H1 (cell line): Measurements from ENCODE around the gene RNFT2. TPM values are rescaled to one million over a fixed set of nuclear protein-coding genes. Genes with fewer than 3 reads are reported as not detected.

Experiments used
- CTCF ChIA-PET: fragments of 300-600 bp; sonication (Branson Sonifier 250); formaldehyde crosslinking; loops from one replicate; lab custom pipeline; 2021; ENCODE audit not compliant: partially characterized antibody; lab: Charles Lee
- POLR2A ChIA-PET: fragments of 300-600 bp; sonication (Branson Sonifier 250); formaldehyde crosslinking; loops from one replicate; lab custom pipeline; 2021; ENCODE audit warnings: inconsistent platforms; ENCODE audit not compliant: partially characterized antibody; lab: Charles Lee
- DNase-seq, 2 experiments: peaks; one replicate each; pipeline versions ENCODE4 v3.0.0 to v3.0.0-alpha.2; 2010 to 2022; ENCODE audit warnings: low spot score in 2 of 2, low read depth in 1 of 2, mixed read lengths in 1 of 2
- FAIRE-seq: peaks from 2 replicates; lab custom pipeline; 2011; peaks lifted over from hg19 to GRCh38; lab: Jason Lieb, UNC
- H2AFZ ChIP-seq: 2 replicates; pipeline ENCODE4 v1.8.1; 2012; ENCODE audit warnings: low read length, inconsistent platforms
- H2AK5ac ChIP-seq: 2 replicates; pipeline ENCODE4 v1.6.1; 2013; ENCODE audit warnings: low read depth, low read length
- H2BK120ac ChIP-seq: replicated peaks from 2 replicates; pipeline ENCODE3; 2013; ENCODE audit warnings: low read depth, low read length, inconsistent platforms
- H2BK12ac ChIP-seq: 2 replicates; pipeline ENCODE4 v1.6.1; 2013; ENCODE audit warnings: low read depth, low read length
- H2BK15ac ChIP-seq: 2 replicates; pipeline ENCODE4 v1.6.1; 2013; ENCODE audit warnings: low read length
- H2BK20ac ChIP-seq: 2 replicates; pipeline ENCODE4 v1.6.1; 2013; ENCODE audit warnings: low read length
- H2BK5ac ChIP-seq: 2 replicates; pipeline ENCODE4 v1.6.1; 2013; ENCODE audit warnings: low read depth, low read length
- H3K14ac ChIP-seq: 2 replicates; pipeline ENCODE4 v1.6.1; 2013; ENCODE audit warnings: inconsistent platforms; ENCODE audit not compliant: insufficient read length
- H3K18ac ChIP-seq: 2 replicates; pipeline ENCODE4 v1.6.1; 2013; ENCODE audit warnings: low read length; ENCODE audit errors: extremely low read depth
- H3K23ac ChIP-seq: 2 replicates; pipeline ENCODE4 v1.6.1; 2013; ENCODE audit warnings: inconsistent platforms; ENCODE audit not compliant: insufficient read length
- H3K23me2 ChIP-seq: 2 replicates; pipeline ENCODE4 v1.6.1; 2013; ENCODE audit warnings: low read depth, low read length
- H3K27ac ChIP-seq: 2 replicates; pipeline ENCODE4 v1.6.1; 2011; ENCODE audit warnings: low read depth, low read length, inconsistent platforms
- H3K27me3 ChIP-seq, 4 experiments: replicated peaks in 1 of 4; 1 replicate in 1 of 4; 2 replicates in 3 of 4; pipeline versions ENCODE4 v1.6.1 to v1.8.1; 2011 to 2013; ENCODE audit warnings: low read length in 3 of 4, mild to moderate bottlenecking in 3 of 4, inconsistent platforms in 2 of 4, mixed read lengths in 2 of 4, moderate library complexity in 1 of 4; ENCODE audit not compliant: control insufficient read depth in 3 of 4, insufficient read depth in 3 of 4; ENCODE audit errors: extremely low read depth in 1 of 4
- H3K36me3 ChIP-seq, 4 experiments: 2 replicates each; pipeline versions ENCODE4 v1.6.1 to v1.8.1; 2011 to 2013; ENCODE audit warnings: mild to moderate bottlenecking in 4 of 4, low read length in 3 of 4, moderate library complexity in 2 of 4, control low read depth in 1 of 4, inconsistent platforms in 1 of 4; ENCODE audit not compliant: insufficient read depth in 4 of 4, control insufficient read depth in 2 of 4
- H3K4ac ChIP-seq: replicated peaks from 2 replicates; pipeline ENCODE3; 2013; ENCODE audit warnings: low read length, low read depth, mixed read lengths, inconsistent platforms; ENCODE audit not compliant: insufficient read length
- H3K4me1 ChIP-seq, 4 experiments: replicated peaks in 1 of 4; 1 replicate in 1 of 4; 2 replicates in 3 of 4; pipeline versions ENCODE4 v1.6.1 to v1.8.1; 2011 to 2013; ENCODE audit warnings: low read length in 3 of 4, inconsistent platforms in 2 of 4, mixed read lengths in 1 of 4; ENCODE audit not compliant: insufficient read depth in 4 of 4, control insufficient read depth in 3 of 4
- H3K4me2 ChIP-seq, 2 experiments: 2 replicates each; pipeline versions ENCODE4 v1.6.1 to v1.8.1; 2011 to 2013; ENCODE audit warnings: low read depth in 2 of 2, low read length in 2 of 2, control low read depth in 1 of 2, inconsistent platforms in 1 of 2, mild to moderate bottlenecking in 1 of 2; ENCODE audit not compliant: insufficient read depth in 1 of 2
- H3K4me3 ChIP-seq, 4 experiments: fragments of 200-600, 300-600 bp in 1 of 4; sonication (generic), shearing (Covaris generic), sonication (Bioruptor Twin) in 1 of 4; 2 replicates each; pipeline versions ENCODE4 v1.5.1 to v1.8.1; 2011 to 2016; ENCODE audit warnings: low read length in 4 of 4, low read depth in 3 of 4, control low read depth in 2 of 4, inconsistent platforms in 2 of 4, mild to moderate bottlenecking in 2 of 4, mixed read lengths in 1 of 4, moderate library complexity in 1 of 4; ENCODE audit not compliant: insufficient read depth in 2 of 4; ENCODE audit errors: extremely low read depth in 1 of 4
- H3K56ac ChIP-seq: replicated peaks from 2 replicates; pipeline ENCODE3; 2013; ENCODE audit warnings: low read depth, mild to moderate bottlenecking, mixed read lengths, low read length, inconsistent platforms; ENCODE audit not compliant: insufficient read length
- H3K79me1 ChIP-seq: 2 replicates; pipeline ENCODE4 v1.6.1; 2013; ENCODE audit warnings: low read depth, low read length, control low read depth
- H3K79me2 ChIP-seq, 2 experiments: 2 replicates each; pipeline versions ENCODE4 v1.6.1 to v1.8.1; 2012 to 2013; ENCODE audit warnings: low read length in 2 of 2, mild to moderate bottlenecking in 2 of 2, inconsistent platforms in 1 of 2; ENCODE audit not compliant: insufficient read depth in 2 of 2, control insufficient read depth in 1 of 2
- H3K9ac ChIP-seq, 4 experiments: replicated peaks in 1 of 4; 1 replicate in 1 of 4; 2 replicates in 3 of 4; pipeline versions ENCODE4 v1.6.1 to v1.8.1; 2011 to 2013; ENCODE audit warnings: low read depth in 3 of 4, low read length in 3 of 4, control low read depth in 2 of 4, mild to moderate bottlenecking in 2 of 4, moderate library complexity in 2 of 4, inconsistent platforms in 1 of 4; ENCODE audit errors: extremely low read depth in 1 of 4
- H3K9me3 ChIP-seq, 2 experiments: 2 replicates each; pipeline versions ENCODE4 v1.6.1 to v1.8.1; 2012 to 2013; ENCODE audit warnings: mild to moderate bottlenecking in 2 of 2, moderate library complexity in 2 of 2, control low read depth in 1 of 2, inconsistent platforms in 1 of 2, low read depth in 1 of 2, low read length in 1 of 2, mixed read lengths in 1 of 2; ENCODE audit not compliant: insufficient read depth in 2 of 2
- H4K20me1 ChIP-seq, 2 experiments: replicated peaks in 1 of 2; 2 replicates each; pipeline versions ENCODE3 to v1.8.1; 2011 to 2013; ENCODE audit warnings: inconsistent platforms in 2 of 2, low read length in 2 of 2, mild to moderate bottlenecking in 1 of 2; ENCODE audit not compliant: insufficient read depth in 2 of 2, control insufficient read depth in 1 of 2
- H4K5ac ChIP-seq: 2 replicates; pipeline ENCODE4 v1.6.1; 2013; ENCODE audit warnings: low read length, low read depth, mixed read lengths, inconsistent platforms; ENCODE audit not compliant: insufficient read length
- H4K8ac ChIP-seq: 2 replicates; pipeline ENCODE4 v1.8.0; 2013; ENCODE audit warnings: mild to moderate bottlenecking, moderate library complexity, low read length, inconsistent platforms; ENCODE audit not compliant: insufficient read depth; ENCODE audit errors: extremely low read depth
- H4K91ac ChIP-seq: replicated peaks from 2 replicates; pipeline ENCODE3; 2013; ENCODE audit warnings: low read length, mixed read lengths, inconsistent platforms; ENCODE audit not compliant: insufficient read length
- CBX5 ChIP-seq: fragments of 300-800, 300-1000 bp; sonication (generic); IDR thresholded peaks from 2 replicates; pipeline ENCODE4 v1.7.1; 2016; ENCODE audit warnings: antibody characterized with exemption, low read length, low read depth
- CBX8 ChIP-seq: fragments of 300-800, 300-1000 bp; sonication (generic); IDR thresholded peaks from 2 replicates; pipeline ENCODE4 v1.7.1; 2016; ENCODE audit warnings: low read depth, low read length, borderline replicate concordance
- CEBPB ChIP-seq: IDR thresholded peaks from 2 replicates; pipeline ENCODE4 v1.6.1; 2012; ENCODE audit warnings: low read depth, low read length
- CTBP2 ChIP-seq: IDR thresholded peaks from 2 replicates; pipeline ENCODE4 v1.7.0; 2011; ENCODE audit warnings: borderline replicate concordance, mild to moderate bottlenecking, moderate library complexity, mixed read lengths, low read length; ENCODE audit not compliant: insufficient read depth, insufficient read length
- FOSL1 ChIP-seq: IDR thresholded peaks from 2 replicates; pipeline ENCODE4 v1.6.1; 2011; ENCODE audit warnings: mild to moderate bottlenecking, low read depth, low read length, moderate library complexity; ENCODE audit not compliant: insufficient read depth
- GABPA ChIP-seq: IDR thresholded peaks from 2 replicates; pipeline ENCODE4 v1.6.1; 2011; ENCODE audit warnings: mild to moderate bottlenecking, low read length, moderate library complexity, borderline replicate concordance; ENCODE audit not compliant: insufficient read depth
- PHF8 ChIP-seq: fragments of 200-600 bp; sonication (generic); conservative IDR thresholded peaks from 2 replicates; pipeline ENCODE4 v1.7.1; 2012; ENCODE audit warnings: low read depth, mild to moderate bottlenecking, inconsistent platforms, low read length, moderate library complexity
- POLR2A ChIP-seq, 2 experiments: IDR thresholded peaks; 1 replicate in 1 of 2; 2 replicates in 1 of 2; pipeline ENCODE4 v1.6.1; 2011; ENCODE audit warnings: low read depth in 2 of 2, low read length in 2 of 2, mild to moderate bottlenecking in 2 of 2; ENCODE audit errors: control extremely low read depth in 1 of 2
- POU5F1 ChIP-seq: IDR thresholded peaks from 2 replicates; pipeline ENCODE4 v1.6.1; 2011; ENCODE audit warnings: low read depth, mild to moderate bottlenecking, low read length, moderate library complexity
- RFX5 ChIP-seq: IDR thresholded peaks from 2 replicates; pipeline ENCODE4 v1.6.1; 2011; ENCODE audit warnings: low read depth, low read length, improper control_type of control experiment, borderline replicate concordance
- RNF2 ChIP-seq: fragments of 200-900, 300-1000 bp; sonication (generic); IDR thresholded peaks from 2 replicates; pipeline ENCODE4 v1.7.1; 2016; ENCODE audit warnings: borderline replicate concordance, low read depth, mild to moderate bottlenecking, antibody characterized with exemption, low read length; ENCODE audit not compliant: poor library complexity, severe bottlenecking; ENCODE audit errors: missing control alignments
- SP2 ChIP-seq: IDR thresholded peaks from 2 replicates; pipeline ENCODE4 v1.6.1; 2012; ENCODE audit warnings: mild to moderate bottlenecking, low read length, inconsistent platforms
- TEAD4 ChIP-seq: IDR thresholded peaks from 2 replicates; pipeline ENCODE4 v1.6.1; 2012; ENCODE audit warnings: low read depth, low read length, inconsistent platforms, mixed read lengths
- WGBS, 2 experiments: shearing (Covaris generic) in 1 of 2; methylation state at CpG; one replicate each; pipeline versions ENCODE4 v1.1.6 to v1.1.7; 2013 to 2015; ENCODE audit warnings: low lambda C conversion rate in 2 of 2, mixed read lengths in 2 of 2, inconsistent platforms in 1 of 2, low coverage in 1 of 2, missing lambda C conversion rate in 1 of 2; ENCODE audit not compliant: insufficient replicate concordance in 2 of 2, insufficient coverage in 1 of 2, insufficient read length in 1 of 2; ENCODE audit errors: extremely low coverage in 1 of 2, missing lambda C conversion rate in 1 of 2; 5-methylcytosine and 5-hydroxymethylcytosine counted together
- polyA plus RNA-seq, 7 experiments: library from polyadenylated mRNA; depleted of rRNA in 3 of 7; stranded (reverse) in 5 of 7; unstranded in 2 of 7; fragments of >200 nt in 5 of 7; fragments of 200-250 nt in 2 of 7; gene quantifications; 1 replicate in 5 of 7; 2 replicates in 1 of 7; 4 replicates in 1 of 7; pipeline versions ENCODE4 v1.2.1 to v1.2.3, GENCODE V29; 2011 to 2013; ENCODE audit warnings: missing spikeins in 2 of 7, mixed read lengths in 2 of 7
- total RNA-seq: library from RNA; stranded (reverse); fragmentation: NEBNext Ultra II Directional; extraction: Animal tissue kit (Norgen Biotek cat#: 25700); gene quantifications from 2 replicates; pipeline ENCODE4 v1.2.1, GENCODE V29; 2021

RNFT2 gene
- total and polyA plus RNA-seq, 2 of the 8 experiments (the other 6 are each of a cell fraction or from before 2014, with no cell fraction given), result 14.2 to 33.1 TPM

- H3K4me1 ChIP-seq, result no peaks in the 10 kb centered on the region
- TF ChIP-seq PHF8 (no peak), RNF2 (no peak), TEAD4 (no peak), CTBP2 (no peak), RFX5 (no peak), CBX5 (no peak), GABPA (no peak), CEBPB (no peak), FOSL1 (no peak), SP2 (no peak), CBX8 (no peak), POLR2A (IDR thresholded peaks at IDR 0.05; ENCODE audit: control extremely low read depth in 1 of 2, low read depth in 2 of 2, low read length in 2 of 2) (no peak), POU5F1 (no peak)
- no peaks in the 10 kb centered on the region for H3K27me3 ChIP-seq
- no peak overlapping the region for H3K4ac ChIP-seq
- no peak overlapping the region for H2AK5ac ChIP-seq
- no peak overlapping the region for H3K9ac ChIP-seq
- H2BK120ac ChIP-seq, result no peak overlapping the region
- H3K27ac ChIP-seq, result no peak overlapping the region
- no peak overlapping the region for H2BK15ac ChIP-seq
- no peak overlapping the region for H4K5ac ChIP-seq
- H2BK20ac ChIP-seq, result no peak overlapping the region
- H4K8ac ChIP-seq, result no peak overlapping the region
- H3K23ac ChIP-seq, result no peak overlapping the region
- H2BK5ac ChIP-seq, result no peak overlapping the region
- no peaks in the 10 kb centered on the region for H3K79me2 ChIP-seq
- DNase-seq (no peak), FAIRE-seq (no peak)
- H4K20me1 ChIP-seq, result no peaks in the 10 kb centered on the region
- no peak overlapping the region for H3K4me2 ChIP-seq
- no peak overlapping the region for H2BK12ac ChIP-seq
- no peaks in the 10 kb centered on the region for H3K79me1 ChIP-seq
- no peak overlapping the region for H4K91ac ChIP-seq
- no peak overlapping the region for H2AFZ ChIP-seq
- 0 out of 4 replicates have a peak, but pooled peaks cover 0 to 3% of the 10 kb centered on the region in 2 experiments for H3K9me3 ChIP-seq
- no peak overlapping the region for H3K18ac ChIP-seq
- no peak overlapping the region for H3K4me3 ChIP-seq
- ChIA-PET POLR2A (interaction anchor here (1.3 kb wide), 1 partner anchor 10 kb away, joined by 4 read pairs; no protein-coding TSS in a partner anchor), CTCF (no interaction called here)
- H3K23me2 ChIP-seq, result no peaks in the 10 kb centered on the region
- H3K14ac ChIP-seq, result no peak overlapping the region
- H3K56ac ChIP-seq, result no peak overlapping the region
- H3K36me3 ChIP-seq, result peaks cover 0 to 8% (median 4%) of the 10 kb centered on the region in 4 experiments; a peak in 3 of 8 replicates
- WGBS, 2 experiments, result 77% methylated on average over 6 of the region's 6 CpGs; no CpG with 5 or more reads in 1 of the 2 experiments
Observed at GRCh38 chr12:116799955-116800354, 61.8 kb downstream of the RNFT2 start.
